SK-N-SH treated with all-trans-retinoic acid at 6 μM for 48 hours (cell line): ENCODE data around the gene CDH26.

Experiments
- ATAC-seq: fragments of 200-7000 bp; cut with Tn5 transposase; 3 replicates; pipeline ENCODE4 v1.9.1; 2020; ENCODE audit warnings: mild to moderate bottlenecking, moderate library complexity
- ARNTL ChIP-seq: fragments of 450-650 bp; formaldehyde crosslinking; IDR thresholded peaks from 2 replicates; pipeline ENCODE4 v1.5.0; 2020; ENCODE audit warnings: low read depth, mild to moderate bottlenecking, moderate library complexity, borderline replicate concordance
- BACH2 ChIP-seq: fragments of 250-450 bp; sonication (Bioruptor Pico); IDR thresholded peaks from 2 replicates; pipeline ENCODE4 v1.9.0; 2021; ENCODE audit warnings: mild to moderate bottlenecking, borderline replicate concordance
- CREB5 ChIP-seq: fragments of 250-450 bp; sonication (Bioruptor Pico); IDR thresholded peaks from 2 replicates; pipeline ENCODE4 v1.5.1; 2020; ENCODE audit warnings: low read depth, mild to moderate bottlenecking, moderate library complexity
- CSRNP3 ChIP-seq: fragments of 250-450 bp; sonication (Bioruptor Pico); IDR thresholded peaks from 2 replicates; pipeline ENCODE4 v1.5.1; 2021; ENCODE audit warnings: mild to moderate bottlenecking, moderate library complexity
- GLIS3 ChIP-seq: fragments of 250-450 bp; sonication (Bioruptor Pico); IDR thresholded peaks from 2 replicates; pipeline ENCODE4 v1.5.0; 2020; ENCODE audit warnings: mild to moderate bottlenecking, moderate library complexity
- ISL1 ChIP-seq: fragments of 250-450 bp; sonication (Bioruptor Pico); IDR thresholded peaks from 2 replicates; pipeline ENCODE4 v2.1.2; 2022; ENCODE audit warnings: mild to moderate bottlenecking, moderate library complexity
- OSR1 ChIP-seq: fragments of 250-450 bp; sonication (Bioruptor Pico); IDR thresholded peaks from 2 replicates; pipeline ENCODE4 v1.8.0; 2022; ENCODE audit warnings: moderate library complexity, mild to moderate bottlenecking, inconsistent platforms
- PATZ1 ChIP-seq: fragments of 250-450 bp; sonication (Bioruptor Pico); IDR thresholded peaks from 2 replicates; pipeline ENCODE4 v1.8.0; 2020; ENCODE audit warnings: mild to moderate bottlenecking, moderate library complexity, borderline replicate concordance
- POU6F1 ChIP-seq: fragments of 250-450 bp; sonication (Bioruptor Pico); IDR thresholded peaks from 2 replicates; pipeline ENCODE4 v1.8.0; 2021; ENCODE audit warnings: low read depth, mild to moderate bottlenecking, moderate library complexity, borderline replicate concordance
- PPARA ChIP-seq: fragments of 250-450 bp; sonication (Bioruptor Pico); IDR thresholded peaks from 2 replicates; pipeline ENCODE4 v1.5.0; 2020; ENCODE audit warnings: mild to moderate bottlenecking, borderline replicate concordance
- RARB ChIP-seq: fragments of 250-450 bp; sonication (Bioruptor Pico); IDR thresholded peaks from 2 replicates; pipeline ENCODE4 v1.8.0; 2021; ENCODE audit warnings: mild to moderate bottlenecking, moderate library complexity
- SNAI2 ChIP-seq: fragments of 250-450 bp; sonication (Bioruptor Pico); IDR thresholded peaks from 2 replicates; pipeline ENCODE4 v1.5.0; 2020; ENCODE audit warnings: mild to moderate bottlenecking, moderate library complexity
- TCF4 ChIP-seq: fragments of 250-450 bp; sonication (Bioruptor Pico); IDR thresholded peaks from 2 replicates; pipeline ENCODE4 v1.8.0; 2021; ENCODE audit warnings: mild to moderate bottlenecking, moderate library complexity, borderline replicate concordance
- TOX ChIP-seq: fragments of 250-450 bp; sonication (Bioruptor Pico); IDR thresholded peaks from 2 replicates; pipeline ENCODE4 v1.8.0; 2021; ENCODE audit warnings: mild to moderate bottlenecking, moderate library complexity, borderline replicate concordance
- TSHZ2 ChIP-seq: fragments of 250-450 bp; sonication (Bioruptor Pico); IDR thresholded peaks from 2 replicates; pipeline ENCODE4 v1.5.0; 2020; ENCODE audit warnings: mild to moderate bottlenecking, moderate library complexity
- ZC3H10 ChIP-seq: fragments of 250-450 bp; sonication (Bioruptor Pico); IDR thresholded peaks from 2 replicates; pipeline ENCODE4 v1.5.1; 2021; ENCODE audit warnings: mild to moderate bottlenecking, moderate library complexity
- ZFP3 ChIP-seq: fragments of 250-450 bp; sonication (Bioruptor Pico); IDR thresholded peaks from 2 replicates; pipeline ENCODE4 v1.5.0; 2020; ENCODE audit warnings: mild to moderate bottlenecking, moderate library complexity
- ZFP30 ChIP-seq: fragments of 450-650 bp; formaldehyde crosslinking; IDR thresholded peaks from 2 replicates; pipeline ENCODE4 v1.5.0; 2022; ENCODE audit warnings: mild to moderate bottlenecking, moderate library complexity
- ZNF565 ChIP-seq: fragments of 450-650 bp; formaldehyde crosslinking; conservative IDR thresholded peaks from 2 replicates; pipeline ENCODE4 v1.5.0; 2020; ENCODE audit warnings: low read depth, mild to moderate bottlenecking, moderate library complexity

The CDH26 gene

GRCh38 chr20:60051911-60052310 lies 93.7 kb downstream of the CDH26 start:
- no peak for ATAC-seq
- TF ChIP-seq OSR1 (CRISPR knock-in tag) (no peak), BACH2 (CRISPR knock-in tag) (no peak), TOX (CRISPR knock-in tag) (no peak), PATZ1 (CRISPR knock-in tag) (no peak), ZFP30 (CRISPR knock-in tag) (no peak), ARNTL (CRISPR knock-in tag) (no peak), POU6F1 (CRISPR knock-in tag) (no peak), GLIS3 (CRISPR knock-in tag) (no peak), CREB5 (CRISPR knock-in tag) (no peak), SNAI2 (no peak), ZC3H10 (CRISPR knock-in tag) (no peak)

- TF ChIP-seq RARB (no peak), CREB5 (CRISPR knock-in tag) (no peak)
- ATAC-seq = no peak
Measured at GRCh38 chr20:60052322-60052721, 94.1 kb downstream of the CDH26 start.

- no peak for ATAC-seq
- TF ChIP-seq ISL1 (no peak), CSRNP3 (no peak)
Measured at GRCh38 chr20:60053125-60053817, 95.0 kb downstream of the CDH26 start.

GRCh38 chr20:60053818-60054190 lies 95.6 kb downstream of the CDH26 start:
- ATAC-seq = no peak
- no peak for TF ChIP-seq TCF4 (CRISPR knock-in tag)
- no peak for TF ChIP-seq CREB5 (CRISPR knock-in tag)
- TF ChIP-seq PPARA = no peak
- TF ChIP-seq TSHZ2 = no peak
- TF ChIP-seq ZNF565 = no peak
- TF ChIP-seq OSR1 (CRISPR knock-in tag) = no peak
- TF ChIP-seq ISL1 = no peak
- TF ChIP-seq GLIS3 (CRISPR knock-in tag) = no peak
- no peak for TF ChIP-seq ZC3H10 (CRISPR knock-in tag)
- no peak for TF ChIP-seq ZFP3 (CRISPR knock-in tag)
- no peak for TF ChIP-seq TOX (CRISPR knock-in tag)
- no peak for TF ChIP-seq PATZ1 (CRISPR knock-in tag)
- TF ChIP-seq ARNTL (CRISPR knock-in tag) = no peak
- TF ChIP-seq SNAI2 = no peak
